ENCODE measurements around the gene CTSO.
"Not testable (repeated sequence)": the region's sequence is repeated elsewhere in the genome, so short reads cannot be mapped to it uniquely, and the experiment has no call there.

Gene CTSO

GRCh38 chr4:155904331-155904730 lies 49.3 kb downstream of the CTSO start:
- no peak for DNase-seq

DNA sequence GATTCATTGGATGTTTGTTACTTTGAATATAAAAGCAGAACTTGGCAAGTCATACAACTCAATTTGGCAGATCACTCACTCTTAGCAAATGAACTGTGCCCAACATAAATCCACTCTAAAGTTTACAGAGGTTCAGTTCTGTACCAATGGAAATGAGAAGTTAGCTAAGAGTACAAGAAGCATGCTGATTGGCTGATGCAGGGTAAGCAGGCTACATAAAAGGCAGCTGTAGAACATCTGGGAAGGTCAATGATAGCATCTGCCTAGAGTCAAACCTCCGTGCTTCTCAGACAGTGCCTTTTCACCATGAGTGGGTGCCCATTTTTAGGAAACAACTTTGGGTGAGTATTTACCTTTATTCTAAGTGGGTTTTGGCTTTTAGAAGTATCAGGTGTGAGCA lies 50.2 kb downstream of the CTSO start, which contains the start of gene TDO2:
TSS of gene TDO2 (plus strand) at position 244 of the 400 bp plus-strand sequence. CDS start at position 307, 63 bp downstream.
- DNase-seq, result no peak

- no peak for DNase-seq
Observed at GRCh38 chr4:155901013-155901412, 52.7 kb downstream of the CTSO start.

GRCh38 chr4:155900381-155900780 lies 53.3 kb downstream of the CTSO start:
- no peak for DNase-seq

DNA sequence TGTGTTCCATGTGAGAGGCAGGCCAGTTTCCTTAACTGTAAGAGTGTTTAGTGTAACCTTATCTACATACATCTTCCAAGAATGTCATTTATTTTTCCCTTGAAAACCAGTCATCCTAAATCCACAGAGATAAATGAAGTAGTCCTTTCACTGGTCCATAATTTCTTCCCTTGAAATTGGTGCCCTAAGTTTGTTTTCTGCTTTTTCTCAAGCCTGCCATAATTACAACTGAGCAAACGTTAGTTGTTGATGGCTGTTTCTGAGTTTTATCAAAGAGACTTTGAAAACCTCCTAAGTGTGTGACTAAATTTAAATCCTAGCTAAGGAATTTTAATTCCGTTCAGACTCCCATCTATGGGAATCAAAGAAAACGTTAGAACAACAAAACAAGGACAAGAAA lies 53.8 kb downstream of the CTSO start:
- no peak for DNase-seq

- DNase-seq, result not testable (repeated sequence)
Observed at GRCh38 chr4:155898371-155898770, 55.3 kb downstream of the CTSO start.

DNA sequence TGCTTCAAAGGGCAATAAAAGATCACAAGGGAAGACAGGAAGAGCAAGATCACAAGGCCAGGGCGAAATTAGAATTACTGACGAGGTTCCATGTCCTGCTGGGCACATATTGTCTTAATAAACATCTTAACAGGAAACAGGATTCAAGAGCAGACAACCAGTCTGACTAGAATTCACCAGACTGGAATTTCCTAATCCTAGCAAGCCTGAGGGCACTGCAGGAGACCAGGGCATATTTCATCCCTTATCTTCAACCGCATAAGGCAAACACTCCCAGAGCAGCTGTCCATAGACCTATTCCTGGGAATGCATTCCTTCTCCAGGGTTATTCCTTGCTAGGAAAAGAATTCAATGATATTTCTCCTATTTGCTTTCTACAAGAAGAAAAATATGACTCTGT lies 62.6 kb downstream of the CTSO start:
- no peak for DNase-seq

- DNase-seq, result no peak
Observed at GRCh38 chr4:155889946-155890345, 63.7 kb downstream of the CTSO start.

DNA sequence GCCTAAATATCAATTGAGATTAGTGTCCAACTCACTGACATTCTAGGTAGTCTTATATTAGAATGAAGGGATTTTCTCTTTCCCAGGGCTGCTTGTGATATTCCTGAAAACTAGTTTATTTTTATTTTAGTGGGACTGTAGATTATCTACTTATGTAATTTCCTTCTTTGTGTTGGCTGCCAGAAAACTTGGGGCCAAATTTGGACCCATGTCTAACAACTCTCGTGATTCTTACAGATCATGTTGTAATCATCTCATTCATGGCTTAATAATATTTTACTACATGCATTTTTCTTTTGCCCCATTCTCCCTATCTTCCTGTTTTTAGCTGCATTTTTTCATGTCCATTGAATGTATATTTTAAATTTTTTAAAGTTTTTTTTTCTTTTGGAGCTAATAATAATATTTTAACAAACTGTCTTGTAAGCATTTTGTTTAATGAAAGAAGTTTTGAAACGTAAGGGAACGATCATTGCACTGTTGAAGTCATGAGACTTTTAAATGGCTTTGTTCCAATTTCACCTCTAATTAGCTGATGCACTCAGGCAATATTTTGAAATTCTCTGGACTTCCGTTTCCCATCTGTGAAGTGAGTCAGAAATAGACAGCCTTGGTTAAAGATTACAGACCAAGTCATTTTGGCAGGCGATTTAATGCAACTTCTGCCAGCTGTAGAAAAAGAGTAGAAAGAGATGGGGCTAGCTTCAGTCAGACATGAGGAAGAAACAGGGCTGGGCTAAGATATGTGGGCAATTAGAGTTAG lies 64.5 kb downstream of the CTSO start:
- no peak for DNase-seq

DNA sequence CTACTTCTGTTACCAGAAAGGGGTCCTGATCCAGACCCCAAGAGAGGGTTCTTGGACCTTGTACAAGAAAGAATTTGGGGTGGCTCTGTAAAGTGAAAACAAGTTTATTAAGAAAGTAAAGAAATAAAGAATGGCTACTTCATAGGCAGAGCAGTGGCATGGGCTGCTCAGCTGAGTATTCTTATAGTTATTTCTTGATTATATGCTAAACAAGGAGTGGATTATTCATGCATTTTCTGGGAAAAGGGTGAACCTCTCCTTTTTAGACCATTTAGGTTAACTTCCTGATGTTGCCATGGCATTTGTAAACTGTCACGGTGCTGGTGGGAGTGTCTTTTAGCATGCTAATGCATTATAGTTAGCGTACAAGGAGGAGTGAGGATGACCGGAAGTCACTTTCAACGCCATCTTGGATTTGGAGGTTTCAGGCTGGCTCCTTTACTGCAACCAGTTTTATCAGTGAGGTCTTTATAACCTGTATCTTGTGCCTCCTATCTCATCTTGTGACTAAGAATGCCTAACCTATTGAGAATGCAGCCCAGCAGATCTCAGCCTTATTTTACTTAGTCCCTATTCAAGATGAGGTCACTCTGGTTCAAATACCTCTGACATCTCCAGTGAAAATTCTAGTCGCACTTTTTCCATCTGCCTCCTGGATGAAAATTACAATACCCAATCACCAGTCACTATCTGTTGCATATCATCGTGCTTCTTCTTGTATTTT lies 65.7 kb downstream of the CTSO start:
- DNase-seq, result no peak

DNA sequence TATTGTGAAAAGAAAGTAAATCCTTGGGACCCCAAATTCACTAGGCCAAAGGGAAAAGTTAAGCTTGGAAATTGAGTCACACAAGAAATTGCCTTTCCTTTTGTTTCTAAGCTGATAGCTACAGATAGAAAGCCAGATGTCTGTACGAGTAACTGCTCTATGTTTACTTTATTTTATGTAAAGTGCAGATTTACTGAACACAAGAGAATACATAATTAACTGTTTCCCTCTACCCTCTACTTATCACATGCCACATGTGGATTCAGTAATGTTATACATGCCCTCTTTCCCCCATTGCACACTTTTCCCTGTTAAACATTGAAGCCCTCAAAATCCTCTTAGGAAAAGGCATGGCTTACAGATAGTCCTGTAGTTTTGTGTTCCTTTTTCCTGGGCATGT lies 66.6 kb downstream of the CTSO start:
- DNase-seq, result no peak

GRCh38 chr4:155885666-155886065 lies 68.0 kb downstream of the CTSO start:
- DNase-seq, result no peak

- no peak for DNase-seq
Observed at GRCh38 chr4:155883895-155884294, 69.8 kb downstream of the CTSO start.

DNA sequence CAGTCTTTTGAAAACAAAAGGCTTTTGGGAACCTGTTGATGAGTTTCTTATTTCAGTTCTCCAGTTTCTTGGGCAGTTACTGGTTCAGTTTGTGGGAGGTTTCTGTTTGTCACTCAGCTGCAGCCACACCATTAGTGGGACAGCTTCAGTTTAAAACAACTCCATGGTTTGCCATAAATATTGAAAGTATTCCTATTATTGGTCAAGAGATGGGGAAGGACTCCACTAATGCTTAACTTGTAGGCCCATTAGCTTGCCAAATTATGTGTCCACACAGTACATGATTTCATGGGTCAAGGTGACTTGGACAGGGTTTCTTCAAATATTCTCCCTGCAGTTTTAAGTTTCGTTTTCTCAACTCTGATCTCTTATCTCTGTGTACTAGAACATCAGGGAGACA lies 72.1 kb downstream of the CTSO start:
- no peak for DNase-seq

- DNase-seq, result no peak
Observed at GRCh38 chr4:155879767-155880166, 73.9 kb downstream of the CTSO start.

- no peak for DNase-seq
Observed at GRCh38 chr4:155878611-155879010, 75.1 kb downstream of the CTSO start.

- DNase-seq, result no peak
Observed at GRCh38 chr4:155877971-155878370, 75.7 kb downstream of the CTSO start.

GRCh38 chr4:155875878-155876277 lies 77.8 kb downstream of the CTSO start:
- DNase-seq, result no peak
